ENCODE measurements around the gene AP3D1. TPM values are rescaled to one million over a fixed set of nuclear protein-coding genes. Genes with fewer than 3 reads are reported as not detected.
"Not testable (repeated sequence)": the region's sequence is repeated elsewhere in the genome, so short reads cannot be mapped to it uniquely, and the experiment has no call there.

Gene AP3D1
- total and polyA plus RNA-seq, 2 donors = 32.5 to 80.1 TPM

DNA sequence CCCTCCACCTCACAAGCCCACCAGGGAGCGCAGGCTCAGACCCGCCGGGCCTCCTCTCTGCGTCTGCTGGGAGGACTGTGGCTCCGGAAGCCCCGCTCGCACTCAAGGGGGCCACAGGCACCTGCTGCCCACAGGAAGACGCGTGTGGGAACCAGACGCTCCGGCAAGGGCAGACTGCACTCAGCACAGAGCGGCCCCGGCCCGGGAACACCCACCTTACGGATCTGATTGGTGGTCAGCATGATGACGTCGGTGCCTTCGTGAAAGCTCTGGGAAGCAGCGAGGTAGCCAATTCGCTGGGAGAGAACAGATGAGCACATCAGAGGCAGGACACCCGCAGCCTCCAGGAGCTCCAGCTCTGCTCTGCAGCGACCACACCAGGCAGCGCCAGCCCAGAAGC lies 14.6 kb downstream of the AP3D1 start:
- 98% methylated on average over 23 of the region's 23 CpGs for WGBS
- H3K27ac ChIP-seq (ENCODE audit: low read depth in 1 of 2, low read length in 1 of 2) = no peak overlapping the region
- no peak for DNase-seq (ENCODE audit: low read depth in 6 of 9, low spot score in 9 of 9)

DNA sequence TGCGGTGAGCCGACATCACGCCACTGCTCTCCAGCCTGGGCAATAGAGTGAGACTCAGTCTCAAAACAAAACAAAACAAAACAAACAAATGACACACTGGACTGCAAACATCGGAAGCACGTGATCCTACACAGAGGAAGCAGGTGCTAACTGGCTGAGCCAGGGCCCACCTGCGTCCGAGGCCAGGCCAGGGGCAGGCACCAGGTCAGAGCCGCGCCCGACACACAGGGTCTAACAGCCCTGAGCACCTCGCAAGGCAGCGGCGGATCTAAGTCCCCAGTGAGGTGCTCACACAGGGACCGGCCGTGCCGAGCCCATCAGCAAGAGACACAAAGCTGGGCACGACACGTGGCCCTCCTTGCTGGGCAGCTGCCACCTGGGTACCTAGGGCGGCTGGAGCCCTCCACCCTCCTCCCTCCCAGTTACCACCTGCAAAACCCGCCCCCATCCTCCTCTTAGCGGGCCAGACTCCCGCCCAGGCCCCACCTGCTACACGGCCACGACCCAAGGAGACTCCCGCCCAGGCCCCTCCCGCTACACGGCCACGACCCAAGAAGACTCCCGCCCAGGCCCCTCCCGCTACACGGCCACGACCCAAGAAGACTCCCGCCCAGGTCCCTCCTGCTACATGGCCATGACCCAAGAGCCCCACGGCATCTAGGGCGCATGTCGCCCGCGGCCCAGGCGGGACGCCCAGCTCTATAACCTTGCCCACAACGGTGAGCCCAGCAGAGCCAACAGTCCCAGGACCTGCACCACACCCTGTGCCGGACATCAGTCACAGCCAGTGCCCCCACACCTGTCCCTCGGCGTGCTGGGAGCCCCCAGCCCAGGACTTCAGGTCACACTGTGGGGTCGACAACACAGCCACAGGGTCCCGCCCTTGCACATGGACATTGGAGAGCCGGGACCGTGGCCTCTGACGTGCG lies 15.6 kb downstream of the AP3D1 start:
- Histone ChIP-seq H3K4me3 (ENCODE audit: low read length in 2 of 2) (no peak overlapping the region), H3K36me3 (ENCODE audit: control insufficient read depth in 2 of 2, insufficient read depth in 2 of 2, low read length in 1 of 2) (peaks cover 68 to 72% of the 10 kb centered on the region in 2 donors), H3K27me3 (ENCODE audit: control insufficient read depth in 2 of 2, insufficient read depth in 1 of 2, low read length in 1 of 2) (no peaks in the 10 kb centered on the region), H3K4me1 (ENCODE audit: control insufficient read depth in 2 of 2, insufficient read depth in 2 of 2, low read length in 2 of 2) (peaks cover 0 to 3% of the 10 kb centered on the region in 2 donors), H3K9me3 (ENCODE audit: control insufficient read depth in 2 of 2, insufficient read depth in 1 of 2, low read length in 1 of 2) (no peaks in the 10 kb centered on the region), H3K27ac (ENCODE audit: low read depth in 1 of 2, low read length in 1 of 2) (no peak overlapping the region)
- 97% methylated on average over 50 of the region's 50 CpGs for WGBS
- no peak for DNase-seq (ENCODE audit: low read depth in 6 of 9, low spot score in 9 of 9)

More for the DNA sequence above, 14.6 kb downstream of the AP3D1 start:
- Histone ChIP-seq H3K4me1 (ENCODE audit: control insufficient read depth in 2 of 2, insufficient read depth in 2 of 2, low read length in 2 of 2) (peaks cover 0 to 3% of the 10 kb centered on the region in 2 donors), H3K4me3 (ENCODE audit: low read length in 2 of 2) (no peak overlapping the region), H3K9me3 (ENCODE audit: control insufficient read depth in 2 of 2, insufficient read depth in 1 of 2, low read length in 1 of 2) (no peaks in the 10 kb centered on the region), H3K27me3 (ENCODE audit: control insufficient read depth in 2 of 2, insufficient read depth in 1 of 2, low read length in 1 of 2) (no peaks in the 10 kb centered on the region), H3K36me3 (ENCODE audit: control insufficient read depth in 2 of 2, insufficient read depth in 2 of 2, low read length in 1 of 2) (peaks cover 61 to 64% of the 10 kb centered on the region in 2 donors)

GRCh38 chr19:2132731-2133490 lies 18.5 kb downstream of the AP3D1 start:
- H3K27me3 ChIP-seq (ENCODE audit: control insufficient read depth in 2 of 2, insufficient read depth in 1 of 2, low read length in 1 of 2) = no peaks in the 10 kb centered on the region
- no peaks in the 10 kb centered on the region for H3K4me1 ChIP-seq (ENCODE audit: control insufficient read depth in 2 of 2, insufficient read depth in 2 of 2, low read length in 2 of 2)
- no peak overlapping the region for H3K4me3 ChIP-seq (ENCODE audit: low read length in 2 of 2)
- 97% methylated on average over 19 of the region's 19 CpGs for WGBS
- peaks cover 0 to 5% of the 10 kb centered on the region in 2 donors for H3K9me3 ChIP-seq (ENCODE audit: control insufficient read depth in 2 of 2, insufficient read depth in 1 of 2, low read length in 1 of 2)
- DNase-seq (ENCODE audit: low read depth in 6 of 9, low spot score in 9 of 9) = no peak
- no peak overlapping the region for H3K27ac ChIP-seq (ENCODE audit: low read depth in 1 of 2, low read length in 1 of 2)
- H3K36me3 ChIP-seq (ENCODE audit: control insufficient read depth in 2 of 2, insufficient read depth in 2 of 2, low read length in 1 of 2) = peaks cover 69% of the 10 kb centered on the region in 2 donors

DNA sequence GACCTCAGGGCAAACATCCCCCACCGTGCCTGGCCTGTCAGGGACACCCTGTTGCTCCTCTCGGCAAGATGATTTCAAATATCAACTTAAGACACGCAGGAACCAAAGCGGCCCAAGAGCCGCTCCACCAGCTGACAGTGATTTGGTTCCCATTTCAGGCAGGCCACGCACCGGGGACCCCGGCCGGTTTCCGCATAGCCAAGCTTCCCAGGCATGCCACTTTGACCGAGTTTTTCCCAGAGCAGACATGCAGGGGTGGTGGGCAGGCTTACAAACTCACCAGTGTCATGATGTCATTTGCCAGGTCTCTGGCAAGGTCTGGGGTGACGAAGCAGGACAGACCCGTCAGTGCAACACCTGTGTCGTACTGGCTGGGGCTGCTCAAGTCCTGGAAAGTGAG lies 19.2 kb downstream of the AP3D1 start:
- no peaks in the 10 kb centered on the region for H3K27me3 ChIP-seq (ENCODE audit: control insufficient read depth in 2 of 2, insufficient read depth in 1 of 2, low read length in 1 of 2)
- peaks cover 0 to 5% of the 10 kb centered on the region in 2 donors for H3K9me3 ChIP-seq (ENCODE audit: control insufficient read depth in 2 of 2, insufficient read depth in 1 of 2, low read length in 1 of 2)
- H3K4me3 ChIP-seq (ENCODE audit: low read length in 2 of 2) = no peak overlapping the region
- peaks cover 69 to 71% of the 10 kb centered on the region in 2 donors for H3K36me3 ChIP-seq (ENCODE audit: control insufficient read depth in 2 of 2, insufficient read depth in 2 of 2, low read length in 1 of 2)
- 98% methylated on average over 14 of the region's 14 CpGs for WGBS
- H3K4me1 ChIP-seq (ENCODE audit: control insufficient read depth in 2 of 2, insufficient read depth in 2 of 2, low read length in 2 of 2) = no peaks in the 10 kb centered on the region
- H3K27ac ChIP-seq (ENCODE audit: low read depth in 1 of 2, low read length in 1 of 2) = no peak overlapping the region
- DNase-seq (ENCODE audit: low read depth in 6 of 9, low spot score in 9 of 9) = no peak

DNA sequence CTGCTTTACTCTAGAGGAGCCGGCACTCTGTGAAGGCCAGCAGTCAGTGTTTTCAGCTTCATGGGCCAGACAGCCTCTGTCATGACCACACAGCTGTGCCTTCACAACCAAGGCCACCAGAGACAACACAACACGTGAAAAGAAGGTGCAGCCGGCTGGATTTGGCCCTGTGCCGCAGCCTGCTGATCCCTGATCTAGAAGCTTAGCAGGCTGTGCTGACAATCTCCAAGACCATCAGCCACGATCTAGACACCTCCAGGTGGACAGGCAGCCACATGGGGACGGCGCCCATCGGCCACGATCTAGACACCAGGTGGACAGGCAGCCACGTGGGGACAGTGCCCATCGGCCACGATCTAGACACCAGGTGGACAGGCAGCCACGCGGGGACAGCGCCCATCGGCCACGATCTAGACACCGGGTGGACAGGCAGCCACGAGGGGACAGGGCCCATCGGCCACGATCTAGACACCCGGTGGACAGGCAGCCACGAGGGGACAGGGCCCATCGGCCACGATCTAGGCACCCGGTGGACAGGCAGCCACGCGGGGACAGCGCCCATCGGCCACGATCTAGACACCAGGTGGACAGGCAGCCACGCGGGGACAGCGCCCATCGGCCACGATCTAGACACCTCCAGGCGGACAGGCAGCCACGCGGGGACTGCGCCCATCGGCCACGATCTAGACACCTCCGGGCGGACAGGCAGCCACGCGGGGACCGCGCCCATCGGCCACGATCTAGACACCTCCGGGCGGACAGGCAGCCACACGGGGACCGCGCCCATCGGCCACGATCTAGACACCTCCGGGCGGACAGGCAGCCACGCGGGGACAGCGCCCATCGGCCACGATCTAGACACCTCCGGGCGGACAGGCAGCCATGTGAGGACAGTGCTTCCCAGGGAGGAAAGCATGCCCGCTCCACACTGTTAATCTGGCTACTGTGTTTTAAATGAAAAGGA lies 20.1 kb downstream of the AP3D1 start:
- H3K9me3 ChIP-seq (ENCODE audit: control insufficient read depth in 2 of 2, insufficient read depth in 1 of 2, low read length in 1 of 2); H3K27ac ChIP-seq (ENCODE audit: low read depth in 1 of 2, low read length in 1 of 2); H3K27me3 ChIP-seq (ENCODE audit: control insufficient read depth in 2 of 2, insufficient read depth in 1 of 2, low read length in 1 of 2); H3K4me1 ChIP-seq (ENCODE audit: control insufficient read depth in 2 of 2, insufficient read depth in 2 of 2, low read length in 2 of 2); DNase-seq (ENCODE audit: low read depth in 6 of 9, low spot score in 9 of 9); H3K4me3 ChIP-seq (ENCODE audit: low read length in 2 of 2): not testable (repeated sequence)
- WGBS = 94% methylated on average over 67 of the region's 67 CpGs
- peaks cover 65 to 70% of the 10 kb centered on the region in 2 donors for H3K36me3 ChIP-seq (ENCODE audit: control insufficient read depth in 2 of 2, insufficient read depth in 2 of 2, low read length in 1 of 2)

- 97% methylated on average over 28 of the region's 28 CpGs for WGBS
- no peak for DNase-seq (ENCODE audit: low read depth in 6 of 9, low spot score in 9 of 9)
Measured at GRCh38 chr19:2129892-2130770, 21.2 kb downstream of the AP3D1 start.

GRCh38 chr19:2129486-2129885 lies 21.9 kb downstream of the AP3D1 start:
- no peak overlapping the region for H3K27ac ChIP-seq (ENCODE audit: low read depth in 1 of 2, low read length in 1 of 2)
- peaks cover 0 to 5% of the 10 kb centered on the region in 2 donors for H3K9me3 ChIP-seq (ENCODE audit: control insufficient read depth in 2 of 2, insufficient read depth in 1 of 2, low read length in 1 of 2)
- H3K4me1 ChIP-seq (ENCODE audit: control insufficient read depth in 2 of 2, insufficient read depth in 2 of 2, low read length in 2 of 2) = no peaks in the 10 kb centered on the region
- 98% methylated on average over 11 of the region's 11 CpGs for WGBS
- no peaks in the 10 kb centered on the region for H3K27me3 ChIP-seq (ENCODE audit: control insufficient read depth in 2 of 2, insufficient read depth in 1 of 2, low read length in 1 of 2)
- H3K4me3 ChIP-seq (ENCODE audit: low read length in 2 of 2) = no peak overlapping the region
- peaks cover 66 to 68% of the 10 kb centered on the region in 2 donors for H3K36me3 ChIP-seq (ENCODE audit: control insufficient read depth in 2 of 2, insufficient read depth in 2 of 2, low read length in 1 of 2)
- DNase-seq (ENCODE audit: low read depth in 6 of 9, low spot score in 9 of 9) = no peak

More at GRCh38 chr19:2129892-2130770, 21.2 kb downstream of the AP3D1 start:
- no peaks in the 10 kb centered on the region for H3K27me3 ChIP-seq (ENCODE audit: control insufficient read depth in 2 of 2, insufficient read depth in 1 of 2, low read length in 1 of 2)
- peaks cover 0 to 5% of the 10 kb centered on the region in 2 donors for H3K9me3 ChIP-seq (ENCODE audit: control insufficient read depth in 2 of 2, insufficient read depth in 1 of 2, low read length in 1 of 2)
- H3K27ac ChIP-seq (ENCODE audit: low read depth in 1 of 2, low read length in 1 of 2) = no peak overlapping the region
- H3K4me3 ChIP-seq (ENCODE audit: low read length in 2 of 2) = no peak overlapping the region
- peaks cover 65 to 66% of the 10 kb centered on the region in 2 donors for H3K36me3 ChIP-seq (ENCODE audit: control insufficient read depth in 2 of 2, insufficient read depth in 2 of 2, low read length in 1 of 2)
- H3K4me1 ChIP-seq (ENCODE audit: control insufficient read depth in 2 of 2, insufficient read depth in 2 of 2, low read length in 2 of 2) = no peaks in the 10 kb centered on the region

- 98% methylated on average over 21 of the region's 21 CpGs for WGBS
- H3K27me3 ChIP-seq (ENCODE audit: control insufficient read depth in 2 of 2, insufficient read depth in 1 of 2, low read length in 1 of 2) = no peaks in the 10 kb centered on the region
- no peak overlapping the region for H3K27ac ChIP-seq (ENCODE audit: low read depth in 1 of 2, low read length in 1 of 2)
- peaks cover 0 to 5% of the 10 kb centered on the region in 2 donors for H3K9me3 ChIP-seq (ENCODE audit: control insufficient read depth in 2 of 2, insufficient read depth in 1 of 2, low read length in 1 of 2)
- no peaks in the 10 kb centered on the region for H3K4me1 ChIP-seq (ENCODE audit: control insufficient read depth in 2 of 2, insufficient read depth in 2 of 2, low read length in 2 of 2)
- H3K4me3 ChIP-seq (ENCODE audit: low read length in 2 of 2) = no peak overlapping the region
- no peak for DNase-seq (ENCODE audit: low read depth in 6 of 9, low spot score in 9 of 9)
- H3K36me3 ChIP-seq (ENCODE audit: control insufficient read depth in 2 of 2, insufficient read depth in 2 of 2, low read length in 1 of 2) = peaks cover 69 to 72% of the 10 kb centered on the region in 2 donors
Measured at GRCh38 chr19:2129022-2129421, 22.3 kb downstream of the AP3D1 start.
